GM18951 (cell line): ENCODE results near the gene DFFB.

Experiments used
- POLR2A ChIP-seq: IDR thresholded peaks from 4 replicates; pipeline ENCODE4 v1.6.1; 2011; ENCODE audit warnings: mild to moderate bottlenecking; ENCODE audit not compliant: insufficient read length, insufficient read depth; ENCODE audit errors: extremely low read depth
- in situ Hi-C: fragments of 300-500 bp; cut with MboI; formaldehyde crosslinking; loops from one replicate; pipeline ENCODE4 v1.12.0; 2022; ENCODE audit warnings: low sequenced_read_pairs, mixed read lengths, inconsistent platforms; ENCODE audit not compliant: unreplicated experiment

DFFB gene

DNA sequence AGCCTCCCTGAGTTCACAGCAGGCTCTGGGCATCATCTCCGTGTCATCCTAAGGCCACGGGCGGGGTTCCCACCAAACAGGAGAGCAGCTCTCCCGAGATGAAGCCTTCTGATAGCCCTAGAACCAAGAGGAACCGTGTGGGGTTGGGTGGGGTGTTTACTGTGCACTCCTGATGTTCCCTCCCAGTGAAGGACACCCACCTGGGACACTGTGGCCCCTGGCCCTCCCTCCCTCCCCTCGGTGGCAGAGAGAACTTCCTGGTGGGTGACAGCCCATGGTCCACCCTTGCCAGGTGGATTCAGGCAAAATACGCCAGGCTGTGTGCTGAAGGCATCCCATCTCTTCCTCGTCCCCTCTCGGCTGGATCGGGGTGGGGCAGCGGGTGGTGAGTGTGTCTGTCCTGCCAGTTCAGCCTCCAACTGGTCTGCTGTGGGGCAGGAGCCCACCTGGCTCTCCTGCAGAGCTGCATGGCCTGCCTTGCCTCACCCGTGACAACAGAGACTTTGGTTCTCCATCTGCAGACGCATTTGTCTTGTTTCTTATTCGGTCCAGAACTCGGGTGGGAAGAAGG is 58.4 kb downstream of the DFFB start:
- no peak for TF ChIP-seq POLR2A
- in situ Hi-C loops = loop anchor here (25.0 kb wide), 1 partner anchor 897 kb away; no protein-coding TSS in a partner anchor

GRCh38 chr1:3917761-3918160 is 60.5 kb downstream of the DFFB start:
- no peak for TF ChIP-seq POLR2A
- in situ Hi-C loops = loop anchor here (25.0 kb wide), 1 partner anchor 895 kb away; no protein-coding TSS in a partner anchor

- in situ Hi-C loops = loop anchor here (25.0 kb wide), 1 partner anchor 894 kb away; no protein-coding TSS in a partner anchor
These were observed 61.1 kb downstream of the DFFB start for GRCh38 chr1:3918359-3918758.

DNA sequence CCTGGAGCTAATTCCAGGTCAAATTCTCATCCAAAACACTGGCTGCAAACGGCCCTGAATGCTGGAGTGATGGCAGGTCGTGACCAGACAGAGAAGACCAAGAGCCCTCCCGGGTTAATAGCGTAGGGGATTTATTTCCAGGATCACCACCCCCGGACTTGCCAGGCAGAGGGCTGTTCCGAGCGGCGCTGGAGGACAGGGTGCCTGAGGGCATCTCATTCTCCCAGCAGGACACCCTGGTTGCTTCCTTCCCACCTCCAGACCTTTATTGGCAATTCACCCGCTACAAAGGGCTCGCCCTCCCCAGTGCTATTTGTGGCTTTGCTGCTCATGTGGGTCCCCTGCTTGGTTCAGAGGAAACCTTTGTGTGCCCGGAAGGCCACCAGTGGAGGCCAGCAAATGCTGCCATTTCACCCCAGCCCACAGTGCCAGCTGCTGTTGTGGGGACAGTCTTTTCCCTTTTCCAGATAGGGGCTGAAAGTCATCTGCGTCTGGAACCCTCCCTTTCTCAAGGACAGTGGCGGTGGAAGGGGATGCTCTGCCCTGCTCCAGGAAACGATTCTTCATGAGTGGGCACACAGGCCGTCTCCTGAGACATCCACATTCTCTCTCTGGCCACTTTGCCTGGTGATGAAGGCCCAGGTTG is 61.8 kb downstream of the DFFB start:
- in situ Hi-C loops = loop anchor here (25.0 kb wide), 1 partner anchor 893 kb away; no protein-coding TSS in a partner anchor
- TF ChIP-seq POLR2A = no peak

GRCh38 chr1:3919706-3920105 is 62.4 kb downstream of the DFFB start:
- in situ Hi-C loops = loop anchor here (25.0 kb wide), 1 partner anchor 893 kb away; no protein-coding TSS in a partner anchor
- TF ChIP-seq POLR2A = no peak

DNA sequence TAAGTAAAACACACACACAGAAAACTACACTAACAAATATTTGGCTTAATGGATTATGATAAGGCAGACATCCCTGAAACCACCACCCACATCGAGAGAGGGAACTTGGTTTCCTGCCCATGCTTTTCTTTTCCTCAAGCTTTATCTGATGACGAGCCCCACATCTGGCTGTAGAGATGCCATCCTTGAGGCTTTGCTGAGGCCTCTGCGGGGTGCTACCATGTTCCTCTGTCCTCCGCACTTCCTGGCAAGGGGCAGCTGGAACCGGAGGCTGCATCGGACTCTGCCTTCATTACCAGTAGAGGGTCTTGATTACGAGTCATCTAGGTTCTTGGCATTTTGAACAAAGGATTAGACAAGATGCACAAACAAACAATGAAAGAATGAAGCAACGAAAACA is 64.5 kb downstream of the DFFB start:
- TF ChIP-seq POLR2A = no peak
- in situ Hi-C loops = loop anchor here (25.0 kb wide), 1 partner anchor 891 kb away; no protein-coding TSS in a partner anchor

DNA sequence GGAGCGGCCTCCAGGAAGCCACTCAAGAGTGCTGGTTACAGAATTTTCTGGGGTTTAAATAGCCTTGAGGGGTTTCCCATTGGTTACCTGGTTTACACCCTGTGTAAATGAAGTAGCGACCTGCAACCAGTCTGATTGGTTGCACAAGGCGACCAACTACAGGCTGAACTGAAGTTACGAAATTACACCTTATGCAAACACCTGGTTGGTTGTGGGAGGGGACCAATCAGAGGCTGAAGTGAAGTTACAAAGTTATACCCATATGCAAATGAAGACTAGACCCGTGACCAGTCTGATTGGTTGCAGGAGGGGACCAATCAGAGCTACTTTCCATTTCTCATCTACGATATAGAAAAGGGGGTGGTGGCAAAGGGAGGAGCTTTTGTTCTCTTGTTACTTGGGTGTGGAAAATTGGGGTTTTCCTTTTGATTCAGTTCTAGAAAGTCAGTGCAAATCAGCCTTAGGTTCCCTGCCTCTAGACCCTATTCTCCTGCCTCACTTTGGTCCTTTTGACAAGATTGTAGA is 65.0 kb downstream of the DFFB start:
- in situ Hi-C loops = loop anchor here (25.0 kb wide), 1 partner anchor 890 kb away; no protein-coding TSS in a partner anchor
- TF ChIP-seq POLR2A = no peak

DNA sequence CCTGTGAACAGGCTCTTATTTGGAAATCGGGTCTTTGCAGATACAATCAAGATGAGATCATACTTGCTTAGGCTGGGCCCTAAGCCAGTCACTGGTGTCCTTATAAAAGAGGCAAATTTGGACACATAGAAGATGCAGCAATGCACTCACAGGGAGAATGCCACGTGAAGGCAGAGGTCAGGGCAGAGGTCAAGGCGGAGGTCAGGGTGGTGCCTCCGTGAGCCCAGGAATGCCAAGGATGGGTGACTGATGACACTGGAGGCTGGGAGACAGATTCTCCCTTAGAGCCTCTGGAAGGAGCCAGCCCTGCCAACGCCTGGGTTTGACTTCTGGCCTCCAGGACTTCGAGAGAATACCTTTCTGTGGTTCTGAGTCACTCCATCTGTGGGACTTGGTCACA is 65.6 kb downstream of the DFFB start:
- in situ Hi-C loops = loop anchor here (25.0 kb wide), 1 partner anchor 889 kb away; no protein-coding TSS in a partner anchor
- no peak for TF ChIP-seq POLR2A

- in situ Hi-C loops = loop anchor here (25.0 kb wide), 1 partner anchor 889 kb away; no protein-coding TSS in a partner anchor
- no peak for TF ChIP-seq POLR2A
These were observed 66.3 kb downstream of the DFFB start for GRCh38 chr1:3923378-3924185.

DNA sequence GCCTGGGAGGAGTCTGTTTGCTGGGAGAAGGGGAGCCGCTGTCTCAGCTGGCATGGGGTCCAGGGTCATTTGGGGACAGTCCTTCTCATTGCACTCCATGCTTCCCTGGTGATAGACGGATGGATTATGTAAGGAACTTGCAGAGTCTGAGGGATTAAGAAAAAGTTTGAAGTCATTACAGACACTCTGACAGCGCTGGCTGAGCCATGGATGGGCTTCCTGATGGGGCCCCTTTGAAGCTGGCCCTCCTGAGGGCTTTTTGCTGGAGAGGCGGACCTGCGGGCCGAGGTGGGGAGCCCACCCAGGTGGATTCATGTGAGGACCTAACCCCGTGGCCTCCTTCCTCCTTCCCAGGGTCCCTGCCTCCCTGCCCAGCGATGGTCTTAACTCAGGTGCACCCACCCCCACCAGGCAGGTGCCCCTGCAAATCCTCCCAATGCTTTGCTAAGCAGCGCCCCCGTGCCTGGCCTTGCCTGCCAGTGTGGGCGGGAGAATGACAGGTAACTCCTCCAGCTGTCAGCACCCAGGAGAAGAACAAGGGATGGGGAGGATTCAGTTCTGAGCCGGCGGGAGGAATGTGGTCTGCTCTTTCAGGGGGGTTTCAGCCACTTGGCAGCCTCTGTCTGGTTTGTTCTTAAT is 67.0 kb downstream of the DFFB start:
- in situ Hi-C loops = loop anchor here (25.0 kb wide), 1 partner anchor 888 kb away; no protein-coding TSS in a partner anchor

DNA sequence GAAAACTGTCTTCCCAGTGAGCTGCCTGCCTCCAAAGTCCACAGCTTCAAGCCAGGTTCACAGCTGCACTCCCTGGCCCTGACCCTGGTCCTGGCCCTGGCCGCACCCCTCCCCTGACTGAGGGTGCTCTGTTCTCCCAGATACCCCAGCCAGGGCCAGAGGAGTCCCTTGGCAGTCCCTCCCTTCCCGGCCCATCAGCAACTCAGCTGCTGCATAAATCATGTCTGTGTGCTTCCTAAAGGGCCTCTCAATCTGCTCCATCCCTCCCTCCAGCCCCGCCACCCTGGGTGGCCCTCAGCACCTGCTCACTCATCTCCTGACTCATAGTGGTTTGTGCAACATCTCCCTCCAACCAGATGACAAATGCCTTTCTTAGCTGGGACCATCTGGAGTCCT is 67.5 kb downstream of the DFFB start:
- in situ Hi-C loops = loop anchor here (25.0 kb wide), 1 partner anchor 887 kb away; no protein-coding TSS in a partner anchor
- no peak for TF ChIP-seq POLR2A

More for the DNA sequence above, 67.0 kb downstream of the DFFB start:
- TF ChIP-seq POLR2A = no peak

- TF ChIP-seq POLR2A = no peak
- in situ Hi-C loops = no loop called here
These were observed 68.0 kb downstream of the DFFB start for GRCh38 chr1:3925256-3925655.
